Activated T-cell treated with anti-CD3 and anti-CD28 coated beads for 48 hours (primary cell): ENCODE results near the gene NAV2.

ENCODE experiments used
- DNase-seq: peaks from one replicate; pipeline ENCODE4 v3.0.0-alpha.2; 2020; ENCODE audit warnings: low read depth

NAV2 gene

GRCh38 chr11:20017320-20017719 is 304.7 kb downstream of the NAV2 start:
- no peak for DNase-seq

- DNase-seq = no peak
These were observed 307.6 kb downstream of the NAV2 start for GRCh38 chr11:20020198-20020597.

- DNase-seq = no peak
These were observed 308.1 kb downstream of the NAV2 start for GRCh38 chr11:20020716-20021115.

GRCh38 chr11:20021212-20021611 is 308.6 kb downstream of the NAV2 start:
- DNase-seq = no peak

GRCh38 chr11:20021771-20022362 is 309.2 kb downstream of the NAV2 start:
- no peak for DNase-seq

- DNase-seq = no peak
These were observed 309.9 kb downstream of the NAV2 start for GRCh38 chr11:20022363-20023081.

GRCh38 chr11:20023082-20023426 is 310.4 kb downstream of the NAV2 start:
- DNase-seq = no peak

GRCh38 chr11:20024172-20024935 is 311.7 kb downstream of the NAV2 start:
- no peak for DNase-seq

GRCh38 chr11:20025332-20025840 is 312.7 kb downstream of the NAV2 start:
- no peak for DNase-seq

GRCh38 chr11:20026629-20027555 is 314.3 kb downstream of the NAV2 start:
- no peak for DNase-seq

- DNase-seq = no peak
These were observed 314.9 kb downstream of the NAV2 start for GRCh38 chr11:20027556-20028013.

GRCh38 chr11:20029193-20029592 is 316.6 kb downstream of the NAV2 start:
- DNase-seq = no peak

- DNase-seq = no peak
These were observed 317.8 kb downstream of the NAV2 start for GRCh38 chr11:20030472-20030871.

- no peak for DNase-seq
These were observed 318.7 kb downstream of the NAV2 start for GRCh38 chr11:20031155-20032001.

GRCh38 chr11:20032127-20032526 is 319.5 kb downstream of the NAV2 start:
- DNase-seq = no peak

- no peak for DNase-seq
These were observed 320.1 kb downstream of the NAV2 start for GRCh38 chr11:20032577-20033260.

- no peak for DNase-seq
These were observed 321.2 kb downstream of the NAV2 start for GRCh38 chr11:20033806-20034205.

GRCh38 chr11:20034941-20035340 is 322.3 kb downstream of the NAV2 start:
- DNase-seq = no peak

GRCh38 chr11:20035375-20035700 is 322.7 kb downstream of the NAV2 start:
- no peak for DNase-seq
